Right lobe of liver (tissue), 4 donors: ENCODE data around the gene GP5.

Source experiments
- CTCF ChIP-seq, 4 donors: fragments of 200-600 bp in 3 of 4; fragments of 450-650 bp in 1 of 4; IDR thresholded peaks; one replicate each; pipeline versions ENCODE4 v1.5.1 to v1.8.0; 2016 to 2022; ENCODE audit warnings: antibody characterized with exemption in 4 of 4, mild to moderate bottlenecking in 2 of 4
- POLR2A ChIP-seq: fragments of 450-650 bp; IDR thresholded peaks from one replicate; pipeline ENCODE4 v1.6.1; 2017; ENCODE audit warnings: antibody characterized with exemption, mild to moderate bottlenecking
- donor health status: DM: no; HTN: no; CAD: no.
- donor health status: DM: no; HTN: no; CAD: no.
- donor health status: DM: no; HTN: yes; CAD: no.

- no peak for TF ChIP-seq CTCF (IDR thresholded peaks at IDR 0.05)
- no peak for TF ChIP-seq POLR2A
Measured at GRCh38 chr3:194350726-194351071, 48.4 kb downstream of the GP5 start.
